Measurements from ENCODE around the gene MRTFA.

- TF ChIP-seq CTCF (IDR thresholded peaks at IDR 0.05) (no peak), POLR2A (IDR thresholded peaks at IDR 0.05) (peak in 1 of 2 donors; percentile 6)
Measured at GRCh38 chr22:40635043-40635939, 1.2 kb downstream of the MRTFA start.

Data from adrenal gland (tissue), 5 donors.